ENCODE data around the gene ATG2A. TPM values are rescaled to one million over a fixed set of nuclear protein-coding genes. Genes with fewer than 3 reads are reported as not detected.

ATG2A gene
- total RNA-seq, 1 experiment from 2014 or later = 28.8 TPM

- ATAC-seq (no peak), DNase-seq (ENCODE audit: low read depth, low spot score) (no peak)
- Histone ChIP-seq H3K27ac (ENCODE audit: low read length) (peak overlapping the region; percentile 37; the same call in 1 of the 2 replicates), H3K9me3 (ENCODE audit: control insufficient read depth, insufficient read depth, low read depth, low read length) (no peaks in the 10 kb centered on the region), H3K27me3 (ENCODE audit: control insufficient read depth, insufficient read depth, low read length) (no peaks in the 10 kb centered on the region), H3K36me3 (ENCODE audit: control insufficient read depth, insufficient read depth, low read length) (no peaks in the 10 kb centered on the region; the same call in 1 of the 2 replicates), H3K4me1 (ENCODE audit: control insufficient read depth, insufficient read depth, low read length) (peaks cover 50% of the 10 kb centered on the region), H3K4me3 (ENCODE audit: low read depth in 2 of 2, low read length in 2 of 2) (peak overlapping the region; percentile 42 to 50)
- in situ Hi-C loops (cut with HindIII; ENCODE audit: low pct_unique_long_range_greater_than_20kb, low sequenced_read_pairs) = no loop called here
- CTCF ChIA-PET = interaction anchor here (1.3 kb wide), 1 partner anchor 152 kb away, joined by 6 read pairs; the partner anchor contains the start of gene BATF2
- TF ChIP-seq TCF7L2 (IDR thresholded peaks at IDR 0.05; ENCODE audit: low read depth, low read length) (peak; percentile 66; the same call in 1 of the 2 replicates), SIN3A (IDR thresholded peaks at IDR 0.05; ENCODE audit: borderline replicate concordance, insufficient read depth, low read depth, low read length) (no peak)
- intact Hi-C loops (cut with micrococcal nuclease; ENCODE audit: unreplicated experiment) = loop anchor here (5.0 to 10.0 kb wide), 3 partner anchors 152 to 270 kb away; partner anchors contain the start of genes BATF2, SNX15, TM7SF2 and ZNHIT2
- POLR2A ChIA-PET = interaction anchor here (0.6 kb wide), 1 partner anchor 73 kb away, joined by 6 read pairs; no protein-coding TSS in a partner anchor
- no TSS peak for BruUV-seq (replicated peaks)
These were observed 71.8 kb downstream of the ATG2A start for GRCh38 chr11:64845129-64845775.

Small RNAs within 50 kb of the gene (microRNA-seq; reads per million reads assigned to microRNA genes)
- gene MIR6749 (ENCODE audit: unreplicated experiment) (not detected), gene MIR6750 (ENCODE audit: unreplicated experiment) (1.9 reads per million)

Other genes starting within 250 kb of the ATG2A start
- gene NRXN2, start 194.0 kb downstream of the ATG2A start, total RNA-seq (2021; ENCODE audit: unreplicated experiment) = 0.15 TPM
- gene RASGRP2, start 173.1 kb downstream of the ATG2A start, total RNA-seq (2021; ENCODE audit: unreplicated experiment) = 3.7 TPM
- gene PYGM, start 157.2 kb downstream of the ATG2A start, total RNA-seq (2021; ENCODE audit: unreplicated experiment) = 0.39 TPM
- gene SF1, start 138.7 kb downstream of the ATG2A start, total RNA-seq (2021; ENCODE audit: unreplicated experiment) = 360 TPM
- gene MAP4K2, start 114.0 kb downstream of the ATG2A start, total RNA-seq (2021; ENCODE audit: unreplicated experiment) = 46.4 TPM
- 54.5 TPM for gene MEN1, start 106.7 kb downstream of the ATG2A start, total RNA-seq (2021; ENCODE audit: unreplicated experiment)
- gene CDC42BPG, start 72.6 kb downstream of the ATG2A start, total RNA-seq (2021; ENCODE audit: unreplicated experiment) = 4.1 TPM
- gene EHD1, start 38.6 kb downstream of the ATG2A start, total RNA-seq (2021; ENCODE audit: unreplicated experiment) = 186 TPM
- 14.0 TPM for gene PPP2R5B, start 7.5 kb upstream of the ATG2A start, total RNA-seq (2021; ENCODE audit: unreplicated experiment)
- gene GPHA2, start 18.7 kb upstream of the ATG2A start, total RNA-seq (2021; ENCODE audit: unreplicated experiment) = not detected
- gene MAJIN, start 54.9 kb upstream of the ATG2A start, total RNA-seq (2021; ENCODE audit: unreplicated experiment) = not detected
- 1.6 TPM for gene BATF2, start 79.8 kb upstream of the ATG2A start, total RNA-seq (2021; ENCODE audit: unreplicated experiment)
- gene ARL2, start 97.0 kb upstream of the ATG2A start, total RNA-seq (2021; ENCODE audit: unreplicated experiment) = 177 TPM
- 51.5 TPM for gene SNX15, start 110.2 kb upstream of the ATG2A start, total RNA-seq (2021; ENCODE audit: unreplicated experiment)
- 55.6 TPM for gene SAC3D1, start 124.0 kb upstream of the ATG2A start, total RNA-seq (2021; ENCODE audit: unreplicated experiment)
- 0.23 TPM for gene NAALADL1, start 141.3 kb upstream of the ATG2A start, total RNA-seq (2021; ENCODE audit: unreplicated experiment)
- 92.9 TPM for gene CDCA5, start 166.8 kb upstream of the ATG2A start, total RNA-seq (2021; ENCODE audit: unreplicated experiment)
- gene ZFPL1, start 167.0 kb upstream of the ATG2A start, total RNA-seq (2021; ENCODE audit: unreplicated experiment) = 68.4 TPM
- gene VPS51, start 179.0 kb upstream of the ATG2A start, total RNA-seq (2021; ENCODE audit: unreplicated experiment) = 101 TPM
- 85.4 TPM for gene TM7SF2, start 194.7 kb upstream of the ATG2A start, total RNA-seq (2021; ENCODE audit: unreplicated experiment)
- gene ZNHIT2, start 200.5 kb upstream of the ATG2A start, total RNA-seq (2021; ENCODE audit: unreplicated experiment) = 27.1 TPM
- 1,001 TPM for gene FAU, start 204.9 kb upstream of the ATG2A start, total RNA-seq (2021; ENCODE audit: unreplicated experiment)
- 111 TPM for gene MRPL49, start 205.1 kb upstream of the ATG2A start, total RNA-seq (2021; ENCODE audit: unreplicated experiment)
- 64.3 TPM for gene SYVN1, start 217.3 kb upstream of the ATG2A start, total RNA-seq (2021; ENCODE audit: unreplicated experiment)

Data from Panc1 (cell line).